Kasumi-1 (cell line): ENCODE data around the gene ATP6V0A4.
"Not testable (repeated sequence)": the region's sequence is repeated elsewhere in the genome, so short reads cannot be mapped to it uniquely, and the experiment has no call there.

Source experiments
- DNase-seq, 2 experiments: peaks; one replicate each; lab custom pipeline; 2025; lab: John Stamatoyannopoulos, UW

The ATP6V0A4 gene

GRCh38 chr7:138750473-138750872 lies 47.5 kb downstream of the ATP6V0A4 start:
- no peak for DNase-seq

GRCh38 chr7:138749960-138750359 lies 48.0 kb downstream of the ATP6V0A4 start:
- no peak for DNase-seq

GRCh38 chr7:138748666-138749065 lies 49.3 kb downstream of the ATP6V0A4 start:
- DNase-seq = no peak

DNA sequence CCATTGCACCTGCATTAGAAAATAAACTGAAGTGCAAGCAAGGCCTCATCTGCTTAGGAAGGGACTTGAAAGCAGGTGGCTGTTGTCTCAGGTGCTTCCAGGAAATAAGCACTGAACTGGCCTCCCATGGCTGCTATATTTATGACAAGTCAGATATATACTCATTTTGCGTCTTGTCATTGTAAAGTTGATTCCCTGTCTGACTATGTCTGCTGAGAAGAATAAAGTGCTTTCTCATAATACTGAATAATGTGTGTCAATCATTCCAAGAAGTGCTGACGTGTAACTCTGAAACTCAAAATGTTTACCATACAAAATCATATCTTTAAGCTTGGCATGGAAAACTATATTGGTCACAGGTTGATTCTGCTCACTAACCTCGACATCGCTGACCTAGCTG lies 51.9 kb downstream of the ATP6V0A4 start:
- DNase-seq = no peak

DNA sequence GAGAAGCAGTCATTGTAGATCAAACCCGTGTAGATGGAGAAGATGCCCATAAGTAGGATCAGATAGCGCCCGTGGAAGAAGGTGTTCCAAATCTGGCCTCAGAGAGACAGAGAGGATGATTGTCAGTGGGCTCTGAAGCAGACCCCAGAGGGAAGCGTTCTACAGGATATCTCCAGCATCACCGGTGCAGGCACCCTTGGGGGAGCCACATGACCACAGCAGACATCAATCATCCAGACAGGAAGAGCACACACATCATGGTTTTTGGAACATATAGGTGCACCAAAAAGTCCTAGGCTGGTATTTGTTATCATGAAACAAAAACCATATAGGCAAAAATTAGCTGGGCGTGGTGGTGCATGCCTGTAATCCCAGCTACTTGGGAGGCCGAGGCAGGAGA lies 52.8 kb downstream of the ATP6V0A4 start:
- no peak for DNase-seq

DNA sequence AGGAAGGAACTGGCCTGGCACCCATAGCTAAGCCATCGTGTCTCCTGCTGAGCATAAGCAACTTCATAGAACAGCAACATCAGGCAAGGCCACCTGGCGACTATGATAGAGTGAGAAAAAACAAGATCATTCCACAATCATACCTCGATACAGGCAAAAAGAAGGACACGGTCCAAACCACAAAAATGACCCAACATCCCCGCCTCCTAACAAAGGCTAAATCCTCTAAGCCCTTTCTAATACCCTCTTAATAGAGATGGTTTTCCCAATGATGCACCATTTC lies 56.6 kb downstream of the ATP6V0A4 start:
- no peak for DNase-seq

GRCh38 chr7:138739859-138740258 lies 58.1 kb downstream of the ATP6V0A4 start:
- no peak for DNase-seq

GRCh38 chr7:138738551-138739335 lies 59.3 kb downstream of the ATP6V0A4 start:
- DNase-seq = peak; percentile 90 to 91

DNA sequence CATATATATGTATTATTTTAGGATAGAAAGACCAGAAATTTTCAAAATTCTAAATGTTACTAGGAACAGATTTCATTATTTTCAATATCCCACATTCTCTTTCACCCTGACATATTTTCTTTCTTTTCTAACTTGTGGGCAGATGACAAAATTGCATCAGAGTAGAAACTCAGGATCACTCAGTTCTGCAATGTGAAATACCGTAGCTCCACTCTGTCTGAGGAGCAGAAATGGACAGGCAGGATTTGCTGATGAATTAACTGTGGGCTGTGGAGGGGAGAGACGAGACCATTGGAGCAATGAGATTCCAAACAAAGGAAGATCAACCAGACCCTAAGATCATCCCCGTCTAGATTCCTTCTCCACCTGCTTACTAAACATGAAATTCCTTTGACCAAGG lies 59.9 kb downstream of the ATP6V0A4 start:
- peak in 1 of 2 experiments; percentile 25 for DNase-seq

GRCh38 chr7:138735399-138735798 lies 62.6 kb downstream of the ATP6V0A4 start:
- no peak for DNase-seq

- DNase-seq = not testable (repeated sequence)
Observed at GRCh38 chr7:138731733-138732132, 66.3 kb downstream of the ATP6V0A4 start.

GRCh38 chr7:138729444-138729843 lies 68.6 kb downstream of the ATP6V0A4 start:
- DNase-seq = no peak

DNA sequence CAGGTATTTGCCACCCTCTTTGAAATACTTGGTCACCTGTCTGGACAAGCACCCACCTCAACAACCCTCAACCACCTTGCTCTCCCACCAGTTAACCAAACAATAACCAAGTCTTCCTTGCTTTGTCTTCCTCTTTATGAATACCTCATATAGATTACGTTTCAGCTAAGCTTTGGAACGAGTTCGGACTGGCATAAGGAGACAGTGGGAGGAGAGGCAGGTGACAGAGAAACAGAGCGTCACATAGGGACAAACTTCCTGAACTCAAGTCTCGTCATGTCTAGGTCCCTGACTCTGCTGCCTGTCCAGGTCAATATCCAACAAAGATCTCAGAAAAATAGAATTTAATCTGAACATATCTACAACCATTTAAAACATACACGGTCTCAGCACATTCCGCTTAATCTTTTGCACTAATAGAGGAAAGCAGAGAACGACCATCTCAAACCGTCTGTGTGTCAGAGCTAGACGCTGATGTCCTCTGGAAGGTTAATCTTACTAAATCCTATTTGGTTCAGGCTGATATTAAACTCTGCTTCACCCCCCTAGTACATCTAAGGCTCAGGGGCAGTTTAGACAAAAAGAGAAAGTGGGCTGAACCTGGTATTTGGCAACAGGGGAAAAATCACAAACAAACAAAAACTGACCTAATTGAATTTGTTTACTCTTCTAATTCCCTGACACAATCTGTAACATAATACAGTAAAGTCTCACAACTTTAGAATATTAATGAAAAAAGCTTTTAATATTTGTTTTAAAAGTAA lies 70.5 kb downstream of the ATP6V0A4 start:
- DNase-seq = no peak

DNA sequence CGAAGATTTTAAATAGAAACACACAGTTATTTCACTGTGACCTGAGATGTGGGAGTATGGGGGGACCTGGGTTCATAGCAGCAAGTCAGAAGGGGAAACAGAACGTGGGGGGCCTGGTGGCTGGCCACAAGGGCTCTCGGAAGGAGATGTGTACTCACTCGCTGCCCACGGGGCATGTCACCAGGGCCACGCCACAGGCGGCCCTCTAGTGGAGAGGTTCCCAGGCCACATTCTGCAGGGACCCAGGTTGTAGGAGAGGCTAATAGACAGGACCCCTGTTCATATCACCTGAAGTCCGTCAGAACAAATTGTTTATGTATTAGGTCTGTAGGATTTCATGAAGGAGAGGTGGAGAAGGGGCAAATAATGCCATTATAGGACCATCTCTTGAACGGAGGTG lies 71.7 kb downstream of the ATP6V0A4 start:
- no peak for DNase-seq

GRCh38 chr7:138720286-138720685 lies 77.7 kb downstream of the ATP6V0A4 start:
- DNase-seq = peak; percentile 41 to 46

- DNase-seq = no peak
Observed at GRCh38 chr7:138716889-138717288, 81.1 kb downstream of the ATP6V0A4 start.

DNA sequence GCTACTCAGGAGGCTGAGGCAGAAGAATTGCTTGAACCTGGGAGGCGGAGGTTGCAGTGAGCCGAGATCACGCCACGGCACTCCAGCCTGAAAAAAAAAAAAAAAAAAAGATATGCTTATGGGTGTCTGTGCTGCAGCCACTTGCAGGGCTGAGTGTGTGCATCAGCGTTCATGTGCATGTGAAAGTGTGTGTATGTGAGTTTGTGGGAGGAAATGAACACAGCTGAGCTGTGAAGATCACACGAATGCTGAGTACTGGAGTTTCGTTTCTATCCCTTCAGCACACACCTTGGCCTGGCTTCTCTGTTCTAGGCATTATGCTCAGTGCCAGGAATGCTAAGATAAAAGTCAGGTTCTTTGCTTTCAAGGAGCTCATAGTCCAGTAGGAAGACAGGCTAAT lies 84.8 kb downstream of the ATP6V0A4 start:
- DNase-seq = no peak

DNA sequence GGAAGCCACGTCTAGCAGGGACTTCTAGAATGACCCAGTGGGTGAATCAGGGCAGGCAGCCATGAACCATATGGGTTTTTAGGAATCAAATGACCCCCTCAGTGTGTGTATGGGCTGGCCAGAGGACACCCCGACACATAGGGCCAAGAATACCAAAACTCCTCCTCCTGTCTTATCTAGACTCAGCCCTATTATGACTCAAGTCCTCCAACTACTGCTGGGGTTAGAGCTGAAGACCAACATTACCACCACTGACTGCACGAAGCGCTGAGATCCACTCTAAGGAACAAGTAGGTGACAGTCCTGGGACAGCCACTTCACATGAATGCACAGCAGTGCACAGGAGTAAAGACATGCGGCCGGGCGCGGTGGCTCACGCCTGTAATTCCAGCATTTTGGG lies 85.3 kb downstream of the ATP6V0A4 start:
- no peak for DNase-seq

DNA sequence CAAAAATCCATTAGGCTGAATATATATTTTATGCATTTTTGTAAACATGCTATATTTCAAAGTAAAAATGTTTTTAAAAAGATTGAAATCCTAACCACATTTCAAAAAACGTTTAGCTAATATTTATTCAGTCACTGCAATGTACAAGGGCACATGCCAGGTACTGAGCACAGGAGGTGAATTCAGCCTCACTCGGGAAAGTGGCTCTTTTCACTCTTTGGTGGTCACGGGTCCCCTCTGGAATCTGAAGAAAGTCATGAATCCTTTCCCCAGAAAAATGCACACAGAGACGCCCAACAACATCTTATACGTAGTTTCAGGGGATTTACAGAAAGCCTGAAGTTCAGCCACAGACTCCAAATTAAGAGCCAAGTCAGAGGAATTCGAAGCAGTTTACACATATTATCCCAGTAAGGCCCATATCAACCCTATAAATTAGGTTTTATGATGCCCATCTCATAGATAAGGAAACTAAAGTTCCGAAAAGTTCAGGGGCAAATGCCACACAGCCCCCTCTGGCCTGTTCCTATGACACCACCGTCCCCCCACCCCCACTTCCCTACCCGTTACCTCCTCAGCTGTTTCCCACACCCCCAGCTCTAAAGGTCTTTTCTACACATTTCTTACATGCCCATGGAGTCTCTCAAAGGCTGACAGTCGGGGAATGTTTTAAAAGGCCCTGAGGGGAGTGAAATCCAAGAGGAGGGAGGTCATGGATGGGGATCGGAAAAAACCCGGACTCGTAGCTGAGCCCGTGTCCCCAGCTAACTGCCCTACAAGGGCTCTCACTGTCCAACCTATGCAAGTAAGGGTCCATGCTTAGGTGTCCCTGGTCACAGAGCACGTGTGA lies 87.2 kb downstream of the ATP6V0A4 start:
- no peak for DNase-seq

GRCh38 chr7:138705167-138705566 lies 92.8 kb downstream of the ATP6V0A4 start:
- DNase-seq = peak; percentile 73 to 79

GRCh38 chr7:138701537-138701923 lies 96.5 kb downstream of the ATP6V0A4 start:
- DNase-seq = no peak

GRCh38 chr7:138700857-138701536 lies 97.0 kb downstream of the ATP6V0A4 start, which contains the start of gene SVOPL:
Gene SVOPL, minus strand, starts transcription at chr7:138701362. Its CDS starts 22,317 bp downstream, at chr7:138679045.
- no peak for DNase-seq
